ENCODE results near the gene CPEB4. TPM values are rescaled to one million over a fixed set of nuclear protein-coding genes. Genes with fewer than 3 reads are reported as not detected.

Gene CPEB4
- total and polyA plus RNA-seq, 2 of the 8 experiments (the other 6 are each of a cell fraction or from before 2014, with no cell fraction given), result 8.4 to 13.4 TPM

- Histone ChIP-seq H4K8ac (ENCODE audit: extremely low read depth, insufficient read depth, low read length) (no peak overlapping the region), H3K9me3 (ENCODE audit: insufficient read depth in 2 of 2, low read depth in 1 of 2, low read length in 1 of 2) (peaks cover 3 to 7% of the 10 kb centered on the region in 2 experiments; a peak in 1 of 4 replicates), H2BK15ac (ENCODE audit: low read length) (no peak overlapping the region), H3K4me1 (replicated peaks in 1 of 4; ENCODE audit: control insufficient read depth in 3 of 4, insufficient read depth in 4 of 4, low read length in 3 of 4) (no peaks in the 10 kb centered on the region), H4K5ac (ENCODE audit: insufficient read length, low read depth, low read length) (no peak overlapping the region), H3K23me2 (ENCODE audit: low read depth, low read length) (no peaks in the 10 kb centered on the region), H3K14ac (ENCODE audit: insufficient read length) (no peak overlapping the region), H2BK12ac (ENCODE audit: low read depth, low read length) (no peak overlapping the region), H2BK5ac (ENCODE audit: low read depth, low read length) (no peak overlapping the region), H3K27ac (ENCODE audit: low read depth, low read length) (no peak overlapping the region), H3K18ac (ENCODE audit: extremely low read depth, low read length) (no peak overlapping the region), H3K56ac (replicated peaks; ENCODE audit: insufficient read length, low read depth, low read length) (no peak overlapping the region), H2BK120ac (replicated peaks; ENCODE audit: low read depth, low read length) (no peak overlapping the region), H3K79me2 (ENCODE audit: control insufficient read depth in 1 of 2, insufficient read depth in 2 of 2, low read length in 2 of 2) (no peaks in the 10 kb centered on the region), H3K23ac (ENCODE audit: insufficient read length) (no peak overlapping the region), H3K4me3 (ENCODE audit: extremely low read depth in 1 of 4, insufficient read depth in 2 of 4, low read depth in 3 of 4, low read length in 4 of 4) (no peak overlapping the region), H2BK20ac (ENCODE audit: low read length) (no peak overlapping the region), H2AK5ac (ENCODE audit: low read depth, low read length) (no peak overlapping the region), H3K36me3 (ENCODE audit: control insufficient read depth in 2 of 4, insufficient read depth in 4 of 4, low read length in 3 of 4) (no peaks in the 10 kb centered on the region), H4K91ac (replicated peaks; ENCODE audit: insufficient read length, low read length) (no peak overlapping the region), H3K27me3 (replicated peaks in 1 of 4; ENCODE audit: control insufficient read depth in 3 of 4, extremely low read depth in 1 of 4, insufficient read depth in 3 of 4, low read length in 3 of 4) (peaks cover 0 to 2% (median 0%) of the 10 kb centered on the region in 4 experiments; a peak in 1 of 7 replicates), H3K4me2 (ENCODE audit: insufficient read depth in 1 of 2, low read depth in 2 of 2, low read length in 2 of 2) (no peak overlapping the region), H3K79me1 (ENCODE audit: low read depth, low read length) (no peaks in the 10 kb centered on the region), H3K9ac (replicated peaks in 1 of 4; ENCODE audit: extremely low read depth in 1 of 4, low read depth in 3 of 4, low read length in 3 of 4) (no peak overlapping the region), H3K4ac (replicated peaks; ENCODE audit: insufficient read length, low read depth, low read length) (no peak overlapping the region), H4K20me1 (replicated peaks in 1 of 2; ENCODE audit: control insufficient read depth in 1 of 2, insufficient read depth in 2 of 2, low read length in 2 of 2) (no peaks in the 10 kb centered on the region), H2AFZ (ENCODE audit: low read length) (no peak overlapping the region; the same call in 1 of the 2 replicates)
- 77% methylated on average over 6 of the region's 6 CpGs; no CpG with 5 or more reads in 1 of the 2 experiments for WGBS, 2 experiments (ENCODE audit: extremely low coverage in 1 of 2, insufficient coverage in 1 of 2, insufficient read length in 1 of 2, insufficient replicate concordance in 2 of 2, low coverage in 1 of 2, low lambda C conversion rate in 2 of 2, missing lambda C conversion rate in 1 of 2)
- no peak for DNase-seq (ENCODE audit: low read depth in 1 of 2, low spot score in 2 of 2)
- POLR2A ChIA-PET (ENCODE audit: partially characterized antibody), result no interaction called here
- no peak for FAIRE-seq
- CTCF ChIA-PET (ENCODE audit: partially characterized antibody), result interaction anchor here (0.7 to 1.3 kb wide), 2 partner anchors 106 to 134 kb away, joined by 3 to 4 read pairs; no protein-coding TSS in a partner anchor
- TF ChIP-seq CHD2 (IDR thresholded peaks at IDR 0.05; ENCODE audit: low read length) (no peak), TEAD4 (IDR thresholded peaks at IDR 0.05; ENCODE audit: low read depth, low read length) (no peak), NANOG (IDR thresholded peaks at IDR 0.05; ENCODE audit: insufficient read depth, low read depth, low read length, poor library complexity, severe bottlenecking) (no peak), JUND (IDR thresholded peaks at IDR 0.05; ENCODE audit: low read length) (no peak), POU5F1 (IDR thresholded peaks at IDR 0.05; ENCODE audit: low read depth, low read length) (no peak), EGR1 (IDR thresholded peaks at IDR 0.05; ENCODE audit: borderline replicate concordance, low read depth, low read length) (no peak), EZH2 (IDR thresholded peaks at IDR 0.05; ENCODE audit: low read depth, low read length, severe bottlenecking) (no peak), NRF1 (IDR thresholded peaks at IDR 0.05; ENCODE audit: low read depth, low read length) (no peak), ATF2 (IDR thresholded peaks at IDR 0.05; ENCODE audit: low read length) (no peak), RNF2 (IDR thresholded peaks at IDR 0.05; ENCODE audit: borderline replicate concordance, low read depth, low read length, missing control alignments, poor library complexity, severe bottlenecking) (no peak), KDM4A (IDR thresholded peaks at IDR 0.05; ENCODE audit: low read depth, low read length, severe bottlenecking) (no peak), ASH2L (IDR thresholded peaks at IDR 0.05; ENCODE audit: low read length) (no peak), TAF1 (IDR thresholded peaks at IDR 0.05; ENCODE audit: low read depth, low read length) (no peak)
Observed at GRCh38 chr5:173850659-173851058, 37.5 kb upstream of the CPEB4 start.

All from H1 (cell line).